Cardiac septum (tissue), 1 donor: Measurements from ENCODE around the gene MED15. TPM values are rescaled to one million over a fixed set of nuclear protein-coding genes. Genes with fewer than 3 reads are reported as not detected.
"Not testable (repeated sequence)": the region's sequence is repeated elsewhere in the genome, so short reads cannot be mapped to it uniquely, and the experiment has no call there.

Experiments used
- DNase-seq: peaks from one replicate; pipeline ENCODE4 v3.0.0-alpha.2; 2020; ENCODE audit warnings: low spot score
- intact Hi-C: fragments of 100-400 bp; cut with DNase I; formaldehyde crosslinking; loops from one replicate; pipeline ENCODE4 v1.14.0; 2022
- total RNA-seq: library from RNA; stranded (reverse); fragmentation: NEBNext Ultra II Directional; extraction: Animal tissue kit (Norgen Biotek cat#: 25700); gene quantifications from one replicate; pipeline ENCODE4 v1.2.1, GENCODE V29; 2021
- donor health status: DM: no; HTN: no; CAD: no.

The MED15 gene
- total RNA-seq, 1 donor from 2014 or later = 43.9 TPM

DNA sequence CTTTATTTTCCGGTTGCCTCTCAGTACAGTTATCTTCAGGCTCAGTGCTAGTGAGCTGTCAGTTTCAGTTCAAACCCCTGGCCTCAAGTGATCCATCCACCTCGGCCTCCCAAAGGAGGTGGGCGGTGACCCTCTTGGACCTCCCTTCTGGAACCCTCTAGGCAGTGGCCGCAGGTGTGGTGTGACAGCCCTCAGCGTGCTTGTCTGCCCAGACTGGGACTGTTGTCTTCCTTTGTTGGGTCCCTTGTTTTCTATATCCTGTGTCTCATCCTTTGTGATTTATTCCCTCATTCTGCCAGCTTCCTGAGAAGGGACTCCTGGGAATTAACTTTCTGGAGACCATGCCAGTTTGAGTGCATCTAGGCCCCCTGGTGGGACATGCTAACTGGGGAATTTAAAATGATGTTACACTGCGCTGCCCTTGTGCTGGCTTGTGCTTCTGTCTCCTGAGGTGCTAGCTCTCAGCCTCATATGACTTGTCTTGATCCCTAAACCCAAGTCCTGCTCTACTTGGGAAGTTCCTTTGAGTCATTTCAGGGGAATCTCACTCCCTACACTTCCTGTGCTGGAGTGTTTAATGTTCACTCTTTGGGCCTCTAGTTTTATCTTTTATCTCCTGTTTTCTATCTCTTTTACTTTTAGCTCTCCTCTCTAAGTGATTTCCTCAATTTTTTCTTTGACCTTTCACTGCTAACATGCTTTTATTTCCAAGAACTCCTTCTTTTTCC, 19.4 kb downstream of the MED15 start:
- DNase-seq = no peak
- intact Hi-C loops = no loop called here

DNA sequence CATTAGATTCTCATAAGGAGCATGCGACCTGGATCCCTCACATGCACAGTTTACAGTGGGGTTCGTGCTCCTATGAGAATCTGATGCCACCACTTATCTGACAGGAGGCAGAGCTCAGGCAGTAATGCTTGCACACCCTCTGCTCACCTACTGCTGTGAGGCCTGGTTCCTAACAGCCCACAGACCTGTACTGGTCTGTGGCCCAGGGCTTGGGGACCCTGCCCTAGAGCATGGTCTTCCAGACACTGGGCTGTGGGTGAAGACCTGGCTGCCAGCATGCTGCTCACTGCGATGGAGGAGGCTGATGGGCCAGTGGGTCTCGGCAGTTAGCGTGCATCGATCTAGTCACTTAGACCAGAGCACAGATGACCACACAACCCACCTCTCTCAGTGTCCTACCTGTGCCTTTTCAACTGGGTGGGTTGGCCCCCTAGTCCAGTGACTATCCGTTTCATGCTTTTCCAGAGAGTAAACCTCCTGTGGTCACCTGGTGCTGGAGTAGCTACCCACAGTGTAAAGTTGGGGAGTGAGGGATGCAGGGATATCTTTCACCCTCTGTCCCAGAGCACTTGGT, 21.1 kb downstream of the MED15 start:
- no peak for DNase-seq
- intact Hi-C loops = no loop called here

DNA sequence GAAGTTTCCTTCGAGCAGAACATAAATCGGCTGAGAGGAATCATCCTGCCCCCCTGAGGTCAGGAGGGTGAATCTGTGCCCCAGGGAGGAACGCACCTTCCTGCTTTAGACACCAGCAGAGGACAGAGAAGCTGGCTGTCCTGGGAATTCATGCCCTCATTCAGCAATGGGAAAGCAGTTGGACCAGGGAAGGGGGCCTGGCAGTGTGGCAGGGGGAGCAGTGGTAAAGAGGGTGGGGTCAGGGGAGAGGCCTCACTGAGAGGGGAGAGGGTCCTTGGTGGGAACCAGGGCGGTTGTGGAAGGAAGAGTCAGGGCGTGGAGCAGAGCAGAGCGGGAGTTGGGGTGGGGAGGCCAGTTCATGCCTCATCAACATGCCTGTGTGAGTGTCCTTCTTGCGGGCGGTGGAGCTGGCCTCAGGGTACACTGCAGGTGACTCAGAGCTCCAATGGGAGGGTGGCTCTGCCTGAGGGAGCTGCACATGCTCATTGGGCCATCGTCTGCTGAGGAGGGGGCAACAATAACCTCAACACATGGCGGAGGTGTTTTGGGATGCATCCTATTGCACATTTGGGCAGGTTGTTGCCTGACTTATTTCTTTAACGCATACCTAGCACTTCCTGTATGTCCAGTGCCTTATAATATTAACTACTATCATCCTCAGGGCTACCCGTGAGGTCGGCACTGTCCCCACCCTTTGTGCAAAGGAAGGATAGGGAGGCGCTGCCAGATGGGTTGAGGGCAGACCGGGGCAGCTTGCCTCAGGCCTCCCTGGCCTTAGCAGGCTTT, 23.2 kb downstream of the MED15 start:
- intact Hi-C loops = no loop called here
- DNase-seq = no peak

DNA sequence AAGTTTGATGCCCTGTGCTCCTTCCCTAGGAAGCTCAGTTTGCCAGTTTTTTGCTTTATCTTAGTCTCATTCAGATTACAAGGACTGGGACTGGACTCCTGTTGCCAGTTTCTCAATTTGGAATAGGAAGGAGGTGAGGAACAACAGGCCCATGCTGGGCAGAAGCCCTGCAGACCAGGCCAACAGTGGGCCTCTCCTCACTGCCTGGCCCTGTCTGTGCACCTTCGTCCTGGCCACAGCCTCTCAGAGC, 23.7 kb downstream of the MED15 start:
- intact Hi-C loops = no loop called here
- DNase-seq = no peak

DNA sequence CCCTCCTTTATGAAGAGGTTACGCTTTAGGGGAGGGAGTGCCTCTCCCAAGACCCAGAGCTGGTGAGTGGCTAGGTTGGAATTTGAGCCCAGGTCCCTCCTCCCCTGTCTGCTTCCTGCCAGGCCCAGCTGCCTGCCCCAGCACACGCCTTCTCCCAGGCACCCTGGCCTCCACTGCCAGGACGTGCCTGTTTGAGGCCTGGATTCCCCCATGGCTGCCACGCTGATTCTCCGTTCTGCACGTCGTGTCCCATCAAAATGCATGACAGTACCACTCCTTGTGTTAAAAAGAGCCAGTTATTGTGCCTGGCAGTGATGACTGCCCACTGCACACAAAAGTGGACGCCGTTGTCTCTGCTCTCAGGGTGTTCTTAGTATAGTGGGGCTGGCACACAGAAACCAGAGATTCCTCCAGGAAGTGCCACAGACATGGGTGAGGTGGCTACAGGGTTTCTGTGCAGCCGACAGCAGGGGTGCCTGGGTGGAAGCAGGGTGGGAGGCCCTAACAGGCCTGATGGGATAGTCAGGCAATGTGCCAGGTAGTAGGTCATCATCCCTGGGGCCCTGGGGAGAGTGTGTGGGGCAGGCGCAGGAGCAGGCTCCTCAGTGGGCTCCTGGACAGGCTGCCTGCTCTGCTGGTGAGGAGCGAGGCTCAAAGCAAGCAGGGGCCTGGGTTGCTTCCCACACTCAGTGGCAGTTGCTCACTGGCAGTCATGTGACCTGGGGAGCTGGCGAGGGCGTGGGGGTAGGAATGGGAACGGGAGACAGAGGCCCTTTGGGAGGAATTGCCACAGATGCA, 24.2 kb downstream of the MED15 start:
- intact Hi-C loops = no loop called here
- DNase-seq = no peak

DNA sequence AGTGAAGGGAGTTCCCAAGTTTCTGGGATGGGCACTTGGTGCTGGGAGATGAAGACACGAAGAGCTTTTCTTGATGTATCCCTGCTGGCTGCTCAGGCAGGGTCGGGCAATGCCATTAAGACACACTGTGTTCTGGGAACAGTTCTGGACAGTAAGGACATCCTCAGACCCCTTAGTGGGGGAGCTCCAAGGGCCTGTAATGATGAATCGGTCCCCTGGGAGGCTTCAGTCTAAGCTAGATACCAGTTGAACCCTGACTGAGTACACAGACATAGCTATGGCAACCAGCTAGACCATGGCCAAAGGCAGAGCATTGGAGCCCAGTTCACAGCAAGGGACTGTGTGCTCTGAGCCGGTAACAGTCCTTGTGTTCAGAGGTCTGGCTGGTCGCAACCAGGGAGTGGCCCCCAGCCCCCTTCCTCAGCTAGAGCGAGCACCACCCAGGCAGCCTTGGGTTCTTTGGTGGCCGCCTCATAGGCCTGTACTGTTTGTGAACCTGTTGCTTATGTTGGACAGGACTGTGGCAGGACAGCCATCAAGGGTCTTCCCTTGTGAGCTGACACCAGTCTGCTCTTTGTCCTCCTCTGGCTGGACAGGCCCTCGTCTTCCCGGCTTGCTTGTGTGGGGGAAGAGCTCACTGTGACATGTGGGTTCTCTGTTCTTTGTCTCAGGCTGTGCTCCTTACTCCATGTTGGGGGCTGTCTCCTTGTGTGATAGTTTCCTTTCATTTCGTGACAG, 25.0 kb downstream of the MED15 start:
- intact Hi-C loops = no loop called here
- no peak for DNase-seq

DNA sequence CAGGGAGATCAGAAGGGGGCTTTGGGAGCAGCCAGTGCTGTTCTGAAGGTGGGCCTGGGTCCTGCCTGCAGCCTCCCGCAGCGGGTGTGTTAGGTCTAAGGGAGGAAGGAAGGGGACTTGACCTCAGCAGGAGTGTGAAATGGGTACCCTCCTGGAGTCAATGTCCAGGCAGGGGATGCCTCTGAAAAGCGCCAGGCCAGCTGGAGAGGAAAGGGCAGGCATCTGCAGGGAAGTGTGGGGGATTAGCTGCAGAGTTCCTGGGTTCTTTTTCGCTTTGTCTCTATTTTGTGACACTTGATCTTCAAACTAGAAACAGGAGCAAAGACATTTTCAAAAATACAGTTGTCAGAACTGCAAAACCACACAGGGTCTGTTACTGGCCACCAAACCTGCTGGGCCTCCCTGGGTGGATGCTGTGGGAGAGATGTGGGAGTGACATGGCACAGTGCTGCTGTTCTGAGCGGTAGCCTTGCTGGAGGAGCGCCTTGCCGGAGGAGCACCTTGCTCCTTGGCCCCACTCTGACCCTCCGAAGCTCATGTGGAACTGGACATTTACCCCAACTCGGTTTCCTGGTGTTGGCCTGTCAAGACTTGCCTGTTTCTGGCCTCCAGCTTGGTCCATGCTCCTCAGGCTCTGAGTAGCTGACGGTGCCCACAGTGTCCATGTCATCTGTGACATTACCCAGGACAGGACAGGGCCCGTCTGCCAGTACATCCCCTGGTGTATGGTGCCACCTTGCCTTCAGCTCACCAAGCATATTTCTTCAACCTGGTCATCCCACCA, 25.9 kb downstream of the MED15 start:
- intact Hi-C loops = no loop called here
- no peak for DNase-seq

DNA sequence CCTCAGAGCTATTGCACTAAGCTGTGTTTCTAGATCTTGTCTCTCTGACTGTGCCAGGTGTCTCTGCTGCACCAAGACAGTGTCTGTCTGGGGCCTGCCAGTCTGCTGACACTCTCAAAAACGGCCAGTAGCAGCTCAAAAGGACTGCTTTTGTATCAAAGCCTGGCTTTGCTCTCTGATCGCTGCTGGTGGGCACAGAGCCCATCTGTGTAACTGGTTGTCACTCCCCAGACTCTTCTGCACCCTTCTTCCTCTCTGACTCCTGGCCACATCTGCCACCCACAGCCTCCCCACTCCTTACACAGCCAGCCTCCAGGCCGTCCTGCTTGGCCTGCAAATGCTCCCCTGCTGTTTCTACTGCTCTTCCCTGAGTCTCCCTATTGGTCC, 26.5 kb downstream of the MED15 start:
- intact Hi-C loops = no loop called here
- no peak for DNase-seq

DNA sequence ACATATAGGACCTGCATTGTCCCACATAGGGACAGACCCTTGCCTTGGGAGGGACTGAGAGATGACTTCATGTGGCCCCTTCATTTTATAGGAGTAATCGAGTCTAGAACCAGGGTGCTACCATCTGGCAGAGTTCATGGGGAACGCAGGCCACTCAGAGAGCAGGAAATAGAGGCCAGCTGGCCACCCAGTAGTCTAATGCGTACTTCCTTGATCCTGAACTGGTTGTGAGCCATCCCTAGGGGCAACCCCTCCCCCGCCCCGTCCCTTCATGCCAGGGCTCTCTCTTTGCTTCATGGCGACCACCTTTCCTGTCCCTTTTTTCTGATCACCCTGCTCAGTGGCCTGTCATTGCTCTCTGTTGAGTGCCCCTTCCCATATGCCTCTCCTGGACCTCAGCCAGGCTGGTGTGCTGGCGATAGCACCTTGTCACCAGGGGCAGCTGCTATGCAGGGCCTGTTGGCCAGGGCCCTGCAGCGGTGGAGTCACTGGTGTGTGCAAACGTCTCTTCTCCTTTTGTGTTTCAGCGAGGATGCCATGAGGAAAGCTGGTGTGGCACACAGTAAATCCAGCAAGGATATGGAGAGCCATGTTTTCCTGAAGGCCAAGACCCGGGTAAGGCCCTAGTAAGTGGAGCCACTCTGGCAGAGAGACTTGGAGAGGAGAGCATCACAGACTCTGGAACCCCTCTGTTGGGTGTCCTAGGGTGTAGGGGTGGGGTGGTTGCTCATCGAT, 29.3 kb downstream of the MED15 start:
- no peak for DNase-seq
- intact Hi-C loops = no loop called here

DNA sequence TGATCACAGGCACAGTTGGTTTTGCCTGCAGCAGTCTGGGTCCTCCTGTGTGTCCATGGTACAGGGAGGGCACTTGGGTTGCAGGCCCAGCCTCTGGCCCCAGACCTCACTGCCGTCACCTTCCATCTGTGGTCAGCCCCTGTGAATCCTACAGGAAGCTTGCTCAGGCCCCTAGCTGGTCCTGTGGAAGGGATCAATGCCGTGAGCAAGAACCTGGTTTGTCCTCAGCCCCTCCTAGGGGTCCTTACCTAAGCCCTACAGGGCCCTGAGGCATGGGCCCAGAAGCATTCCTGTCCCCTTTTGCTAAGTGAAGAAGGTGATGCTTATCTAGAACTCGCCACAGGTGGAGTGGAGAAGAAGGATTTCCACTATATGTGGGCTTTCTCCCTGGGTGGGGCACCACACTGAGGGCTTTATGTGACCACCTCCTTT, 29.9 kb downstream of the MED15 start:
- intact Hi-C loops = no loop called here
- DNase-seq = no peak

DNA sequence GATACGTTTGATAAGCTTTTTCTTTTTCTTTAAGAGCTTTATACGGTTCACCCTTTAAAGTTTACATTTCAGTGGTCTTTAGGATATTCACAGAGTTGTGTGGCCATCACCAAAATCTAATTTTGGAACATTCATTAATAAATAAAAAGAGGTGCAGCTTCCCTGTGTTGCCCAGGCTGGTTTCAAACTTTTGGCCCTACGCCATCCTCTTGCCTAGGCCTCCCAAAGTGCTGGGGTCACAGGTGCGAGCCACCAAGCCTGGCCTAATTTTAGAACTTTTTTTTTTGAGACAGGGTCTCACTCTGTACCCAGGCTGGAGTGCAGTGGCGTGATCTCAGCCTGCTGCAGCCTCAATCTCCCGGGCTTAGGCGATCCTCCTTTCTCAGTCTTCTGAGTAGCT, 30.6 kb downstream of the MED15 start:
- intact Hi-C loops = no loop called here
- no peak for DNase-seq

DNA sequence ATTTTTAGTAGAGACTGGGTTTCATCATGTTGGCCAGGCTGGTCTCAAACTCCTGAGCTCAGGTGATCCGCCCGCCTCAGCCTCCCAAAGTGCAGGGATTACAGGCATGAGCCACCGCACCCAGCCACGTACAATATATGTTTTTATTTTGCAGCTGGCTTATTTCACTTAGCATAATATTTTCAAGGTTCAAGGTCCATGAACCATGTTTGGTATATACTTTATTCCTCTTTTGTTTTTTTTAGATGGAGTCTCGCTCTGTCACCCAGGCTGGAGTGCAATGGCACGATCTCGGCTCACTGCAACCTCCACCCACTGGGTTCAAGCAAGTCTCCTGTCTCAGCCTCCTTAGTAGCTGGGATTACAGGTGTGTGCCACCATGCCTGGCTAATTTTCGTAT, 31.5 kb downstream of the MED15 start:
- intact Hi-C loops, DNase-seq: not testable (repeated sequence)

DNA sequence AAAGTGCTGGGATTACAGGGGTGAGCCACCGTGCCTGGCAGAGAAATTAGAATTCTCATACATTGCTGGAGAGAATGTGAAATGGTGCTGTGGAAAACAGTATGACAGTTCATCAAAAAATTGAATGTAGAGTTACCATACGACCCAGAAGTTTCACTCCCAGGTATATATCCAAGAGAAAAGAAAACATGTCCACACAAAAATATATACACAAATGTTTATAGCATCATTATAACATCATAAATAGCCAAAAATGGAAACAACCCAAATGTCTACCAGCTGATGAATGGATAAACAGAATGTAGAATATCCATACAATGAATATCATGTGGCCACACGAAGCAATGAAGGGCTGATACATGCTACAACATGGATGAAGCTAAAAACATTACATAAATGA, 34.6 kb downstream of the MED15 start:
- DNase-seq = no peak
- intact Hi-C loops = no loop called here

DNA sequence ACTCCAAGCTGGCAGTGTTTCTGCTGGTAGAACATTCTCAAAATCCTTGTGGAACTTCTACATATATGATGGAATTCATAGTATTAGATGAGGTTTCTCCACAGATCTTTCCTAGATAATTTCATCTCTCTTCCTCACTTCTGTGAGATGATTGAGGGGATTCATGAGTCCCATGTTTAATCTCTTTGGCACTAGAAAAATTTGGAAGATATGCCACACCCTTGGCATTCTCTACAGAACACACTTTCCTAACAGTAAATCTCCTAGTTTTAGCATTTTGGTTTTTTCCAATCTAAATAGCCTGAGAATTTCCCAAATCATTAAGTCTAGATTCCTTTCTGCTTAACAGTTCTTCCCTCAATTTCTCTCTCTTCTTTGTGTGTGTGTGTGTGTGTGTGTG, 35.3 kb downstream of the MED15 start:
- no peak for DNase-seq
- intact Hi-C loops = no loop called here

DNA sequence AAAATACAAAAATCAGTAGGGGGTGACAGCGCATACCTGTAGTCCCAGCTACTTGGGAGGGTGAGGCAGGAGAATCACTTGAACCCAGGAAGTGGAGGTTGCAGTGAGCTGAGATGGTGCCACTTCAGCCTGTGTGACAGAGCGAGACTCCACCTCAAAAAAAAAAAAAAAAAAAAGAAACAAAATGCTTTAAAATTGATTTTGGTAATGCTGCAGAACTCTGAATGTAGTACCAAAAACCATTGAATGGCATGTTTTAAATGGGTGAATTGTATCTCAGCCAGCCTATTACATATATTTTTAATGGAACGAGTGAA, 37.9 kb downstream of the MED15 start:
- DNase-seq, intact Hi-C loops: not testable (repeated sequence)

DNA sequence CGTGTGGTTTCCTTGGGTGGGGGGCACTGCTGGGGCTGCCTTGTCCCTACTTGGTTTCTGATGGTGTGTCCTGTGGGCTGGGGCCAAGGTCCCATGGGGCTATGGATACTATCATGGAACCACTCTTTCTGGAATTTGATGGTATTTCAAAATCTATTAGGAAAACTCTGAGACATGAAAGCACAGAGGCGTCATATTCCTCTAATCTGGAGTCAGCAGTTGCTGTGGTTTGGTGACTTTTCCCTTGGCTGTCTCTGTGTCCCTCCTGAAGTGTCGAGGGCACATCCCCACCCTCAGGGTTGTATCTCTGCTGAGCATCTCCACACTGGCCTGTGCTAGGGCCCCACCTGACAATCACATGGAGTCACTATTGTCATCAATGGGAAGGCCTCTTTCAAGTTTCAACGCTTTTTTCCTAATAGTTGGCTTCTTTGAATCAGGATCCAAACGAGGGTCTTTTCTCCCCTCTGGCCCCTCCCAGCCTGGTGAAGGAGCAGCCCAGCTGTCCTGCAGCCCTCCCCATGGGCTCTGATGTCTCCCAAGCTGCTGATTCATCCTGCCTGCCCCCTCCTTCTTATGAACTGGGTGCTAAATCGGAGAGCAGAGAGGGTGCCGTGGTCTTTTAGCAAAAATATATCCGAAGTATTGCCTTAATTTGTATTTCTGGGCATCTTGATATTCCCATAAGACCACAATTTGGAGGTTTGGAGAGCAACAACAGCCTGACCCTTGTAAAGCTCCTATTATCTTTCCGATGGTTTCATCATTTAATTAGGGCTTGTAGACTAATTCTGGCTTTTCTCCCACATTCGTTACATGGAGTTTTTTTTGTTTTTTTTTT, 38.5 kb downstream of the MED15 start:
- no peak for DNase-seq

DNA sequence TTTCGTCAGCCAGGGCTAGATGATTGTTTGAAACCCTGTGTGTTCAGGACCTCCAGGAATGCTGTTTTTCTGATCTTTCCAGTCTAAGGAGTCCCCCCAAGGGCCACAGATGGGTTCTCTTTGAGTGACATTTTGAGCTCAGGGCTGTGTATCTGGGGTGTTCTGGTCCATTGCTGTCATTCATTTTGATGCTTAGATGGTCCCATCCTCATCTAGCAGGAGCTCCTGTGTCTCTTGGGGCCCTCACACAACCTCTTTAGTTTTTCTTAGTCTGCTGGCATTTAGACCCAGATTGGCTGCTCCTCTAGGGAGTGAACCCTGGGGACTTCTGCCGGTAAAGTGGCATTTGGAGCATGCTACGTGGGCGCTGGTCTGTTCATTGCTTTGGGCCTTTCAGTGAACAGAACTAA, 39.1 kb downstream of the MED15 start:
- intact Hi-C loops = no loop called here
- no peak for DNase-seq

More for the DNA sequence above, 38.5 kb downstream of the MED15 start:
- intact Hi-C loops = no loop called here

DNA sequence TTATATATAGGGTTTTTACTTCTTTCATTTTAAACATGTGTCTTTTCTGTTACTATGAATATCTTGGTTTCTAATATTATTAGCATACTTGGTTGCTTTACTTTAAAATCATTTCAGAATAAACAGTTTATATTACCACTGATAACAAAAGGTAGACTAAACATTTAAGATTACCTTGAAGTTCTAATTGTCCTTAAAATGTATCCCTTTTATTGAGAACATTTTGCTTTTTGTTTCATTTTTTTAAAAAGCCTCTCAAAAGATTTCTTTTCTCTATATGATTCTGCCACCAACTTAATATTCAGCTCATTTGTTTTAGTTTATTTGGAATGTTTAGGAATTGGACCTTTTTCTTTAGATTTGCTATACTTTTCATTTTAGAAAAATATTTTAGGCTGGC, 39.6 kb downstream of the MED15 start:
- DNase-seq = no peak
- intact Hi-C loops = no loop called here
